ENCODE measurements around the gene SLC25A17. TPM values are rescaled to one million over a fixed set of nuclear protein-coding genes. Genes with fewer than 3 reads are reported as not detected.
"Not testable (repeated sequence)": the region's sequence is repeated elsewhere in the genome, so short reads cannot be mapped to it uniquely, and the experiment has no call there.

Gene SLC25A17
- total and polyA plus RNA-seq, 5 donors from 2014 or later: 12.0 to 32.9 (median 23.3) TPM

DNA sequence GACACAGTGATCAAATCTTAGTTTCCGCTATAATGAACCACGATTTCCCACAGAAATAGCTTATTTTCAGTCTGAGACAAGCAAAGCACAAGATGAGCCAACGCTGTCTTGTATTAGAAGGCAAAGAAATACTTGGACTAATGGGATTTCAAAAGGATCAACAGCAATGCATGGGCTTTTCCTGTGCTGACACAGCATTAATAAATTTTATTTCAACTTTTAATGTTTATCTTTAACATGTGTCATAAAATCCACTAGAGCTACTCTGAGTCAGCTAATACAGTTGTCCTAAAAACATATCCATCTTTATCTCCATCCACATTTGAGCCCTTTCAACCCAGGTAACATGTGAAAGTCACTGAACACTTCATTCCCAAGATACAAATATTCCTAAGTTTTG lies 15.5 kb upstream of the SLC25A17 start:
- ATAC-seq (ENCODE audit: low read depth in 2 of 2) (no peak), DNase-seq (no peak)
- no peak overlapping the region for H3K27ac ChIP-seq (ENCODE audit: insufficient read depth, low read length, poor library complexity, severe bottlenecking)
- H3K4me3 Mint-ChIP-seq: no peak overlapping the region
- peaks cover 33% of the 10 kb centered on the region for H3K36me3 Mint-ChIP-seq
- H3K27me3 ChIP-seq (ENCODE audit: control insufficient read depth, insufficient read depth, low read length): no peaks in the 10 kb centered on the region
- H3K4me3 ChIP-seq (ENCODE audit: low read depth, low read length): no peak overlapping the region
- H3K36me3 ChIP-seq (ENCODE audit: control insufficient read depth, insufficient read depth, low read length): peaks cover 89% of the 10 kb centered on the region
- no peaks in the 10 kb centered on the region for H3K27me3 Mint-ChIP-seq
- H3K4me1 Mint-ChIP-seq: peaks cover 0 to 16% (median 9%) of the 10 kb centered on the region in 4 donors
- H3K9me3 ChIP-seq (ENCODE audit: control insufficient read depth in 2 of 2, low read length in 2 of 2): no peaks in the 10 kb centered on the region
- no peaks in the 10 kb centered on the region for H3K4me1 ChIP-seq (ENCODE audit: control insufficient read depth, insufficient read depth, low read length, poor library complexity, severe bottlenecking)
- H3K27ac Mint-ChIP-seq: no peak overlapping the region
- H3K9me3 Mint-ChIP-seq: no peaks in the 10 kb centered on the region

DNA sequence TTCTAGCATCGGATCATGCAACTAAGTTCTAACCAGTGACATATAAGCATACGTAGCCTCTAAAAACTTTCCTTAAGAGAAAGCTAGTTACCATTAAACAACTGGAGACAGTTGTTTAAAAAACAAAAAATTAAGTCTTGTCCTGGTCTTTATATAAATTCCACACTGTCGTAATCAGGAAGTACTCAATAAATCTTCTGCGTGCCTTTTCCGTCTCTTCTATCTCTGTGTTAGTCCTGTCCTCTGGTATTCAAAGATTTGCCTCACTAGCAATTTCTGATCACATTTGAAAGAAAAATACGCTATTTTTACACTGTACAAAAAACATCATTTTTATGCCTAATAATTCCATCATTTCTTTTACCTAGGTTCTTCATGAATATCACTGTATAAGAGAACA lies 10.0 kb upstream of the SLC25A17 start:
- no peak for ATAC-seq (ENCODE audit: low read depth in 2 of 2)
- H3K9me3 ChIP-seq (ENCODE audit: control insufficient read depth in 2 of 2, low read length in 2 of 2): no peaks in the 10 kb centered on the region
- H3K4me1 Mint-ChIP-seq: peaks cover 0 to 6% (median 0%) of the 10 kb centered on the region in 4 donors
- no peak for DNase-seq
- no peak overlapping the region for H3K27ac ChIP-seq (ENCODE audit: insufficient read depth, low read length, poor library complexity, severe bottlenecking)
- H3K27me3 Mint-ChIP-seq: no peaks in the 10 kb centered on the region
- no peaks in the 10 kb centered on the region for H3K9me3 Mint-ChIP-seq
- H3K27ac Mint-ChIP-seq: no peak overlapping the region
- peaks cover 34% of the 10 kb centered on the region for H3K36me3 Mint-ChIP-seq
- H3K4me3 Mint-ChIP-seq: no peak overlapping the region
- H3K27me3 ChIP-seq (ENCODE audit: control insufficient read depth, insufficient read depth, low read length): no peaks in the 10 kb centered on the region
- H3K36me3 ChIP-seq (ENCODE audit: control insufficient read depth, insufficient read depth, low read length): peaks cover 74% of the 10 kb centered on the region
- H3K4me3 ChIP-seq (ENCODE audit: low read depth, low read length): no peak overlapping the region
- H3K4me1 ChIP-seq (ENCODE audit: control insufficient read depth, insufficient read depth, low read length, poor library complexity, severe bottlenecking): no peaks in the 10 kb centered on the region

DNA sequence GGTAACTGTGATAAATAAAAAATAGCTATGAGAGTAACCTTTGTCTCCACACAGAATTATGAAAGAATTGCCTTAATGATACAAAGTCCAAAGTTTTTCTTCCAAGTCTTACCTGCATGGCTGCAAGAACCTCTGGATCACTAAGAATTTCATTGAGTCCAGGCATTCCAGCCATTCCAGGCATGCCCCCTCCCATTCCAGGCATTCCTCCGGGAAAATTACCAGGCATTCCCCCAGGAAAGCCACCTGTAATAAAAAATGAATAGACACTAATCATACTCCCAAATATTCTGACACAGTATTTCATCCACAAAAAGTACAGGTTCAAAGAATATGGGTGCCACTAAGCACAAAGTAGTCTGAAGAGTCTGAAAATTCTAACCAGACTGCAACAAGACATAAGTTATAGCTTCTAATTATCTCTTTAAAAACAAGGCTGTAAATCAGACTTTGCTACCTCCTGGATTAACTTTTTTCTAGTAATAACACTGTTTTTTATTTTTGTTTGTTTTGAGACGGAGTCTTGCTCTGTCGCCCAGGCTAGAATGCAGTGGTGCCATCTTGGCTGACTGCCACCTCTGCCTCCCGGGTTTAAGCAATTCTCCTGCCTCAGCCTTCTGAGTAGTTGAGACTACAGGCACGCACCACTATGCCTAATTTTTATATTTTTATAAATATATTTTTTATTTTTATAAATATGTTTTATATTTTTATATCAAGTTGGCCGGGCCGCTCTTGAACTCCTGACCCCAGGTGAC lies 8.0 kb upstream of the SLC25A17 start:
- DNase-seq: no peak
- Mint-ChIP-seq H3K27me3 (no peaks in the 10 kb centered on the region), H3K36me3 (peaks cover 26% of the 10 kb centered on the region), H3K4me3 (no peak overlapping the region), H3K27ac (no peak overlapping the region), H3K4me1 (peaks cover 0 to 6% (median 0%) of the 10 kb centered on the region in 4 donors), H3K9me3 (no peaks in the 10 kb centered on the region)
- Histone ChIP-seq H3K4me1 (ENCODE audit: control insufficient read depth, insufficient read depth, low read length, poor library complexity, severe bottlenecking) (no peaks in the 10 kb centered on the region), H3K27ac (ENCODE audit: insufficient read depth, low read length, poor library complexity, severe bottlenecking) (no peak overlapping the region), H3K4me3 (ENCODE audit: low read depth, low read length) (no peak overlapping the region), H3K27me3 (ENCODE audit: control insufficient read depth, insufficient read depth, low read length) (no peaks in the 10 kb centered on the region), H3K9me3 (ENCODE audit: control insufficient read depth in 2 of 2, low read length in 2 of 2) (no peaks in the 10 kb centered on the region), H3K36me3 (ENCODE audit: control insufficient read depth, insufficient read depth, low read length) (peaks cover 58% of the 10 kb centered on the region)
- no peak for ATAC-seq (ENCODE audit: low read depth in 2 of 2)

DNA sequence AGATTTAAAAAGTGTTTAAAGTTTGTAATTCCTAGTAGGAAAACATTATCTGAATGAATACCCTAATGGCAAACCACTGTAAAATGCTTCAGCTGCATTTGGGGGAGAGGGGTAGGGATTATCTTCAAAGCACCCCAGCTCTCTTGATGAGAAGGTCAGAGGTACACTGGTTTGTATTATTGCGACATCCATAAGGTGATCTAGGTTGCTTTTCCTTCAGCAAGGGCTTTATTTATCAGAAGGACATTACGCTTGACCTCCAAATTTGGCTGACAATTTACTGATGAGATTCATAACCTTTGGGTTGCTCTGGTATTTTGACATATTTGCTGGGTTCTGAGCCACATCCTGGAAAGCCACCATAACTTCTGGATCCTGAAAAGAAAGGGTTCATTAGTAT lies 7.1 kb upstream of the SLC25A17 start:
- H3K27me3 ChIP-seq (ENCODE audit: control insufficient read depth, insufficient read depth, low read length); H3K9me3 ChIP-seq (ENCODE audit: control insufficient read depth in 2 of 2, low read length in 2 of 2); H3K4me3 ChIP-seq (ENCODE audit: low read depth, low read length); H3K4me3 Mint-ChIP-seq; H3K9me3 Mint-ChIP-seq; H3K4me1 Mint-ChIP-seq; H3K27ac Mint-ChIP-seq; H3K27me3 Mint-ChIP-seq; H3K27ac ChIP-seq (ENCODE audit: insufficient read depth, low read length, poor library complexity, severe bottlenecking); DNase-seq; H3K4me1 ChIP-seq (ENCODE audit: control insufficient read depth, insufficient read depth, low read length, poor library complexity, severe bottlenecking); ATAC-seq (ENCODE audit: low read depth in 2 of 2): not testable (repeated sequence)
- H3K36me3 Mint-ChIP-seq: peaks cover 25% of the 10 kb centered on the region
- peaks cover 49% of the 10 kb centered on the region for H3K36me3 ChIP-seq (ENCODE audit: control insufficient read depth, insufficient read depth, low read length)

DNA sequence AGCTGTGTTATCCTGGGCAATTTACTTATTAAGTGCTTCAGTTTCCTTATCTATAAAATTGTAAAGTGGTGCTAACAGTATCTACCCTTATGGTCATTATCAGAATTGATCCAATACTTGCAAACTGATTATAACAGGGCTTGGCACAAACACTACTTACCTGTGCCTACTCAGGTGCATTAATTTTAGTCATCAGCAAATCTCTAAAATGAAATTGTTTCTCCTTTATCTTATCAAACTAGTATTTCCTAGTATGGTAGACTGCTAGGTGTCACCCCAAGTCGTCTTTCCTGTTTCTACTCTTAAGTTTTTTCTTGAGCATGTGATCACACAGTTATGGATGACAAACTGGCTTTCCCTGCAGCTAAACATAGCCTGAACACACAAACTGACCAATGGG lies 4.3 kb upstream of the SLC25A17 start:
- ATAC-seq (ENCODE audit: low read depth in 2 of 2): no peak
- no peak overlapping the region for H3K4me3 ChIP-seq (ENCODE audit: low read depth, low read length)

DNA sequence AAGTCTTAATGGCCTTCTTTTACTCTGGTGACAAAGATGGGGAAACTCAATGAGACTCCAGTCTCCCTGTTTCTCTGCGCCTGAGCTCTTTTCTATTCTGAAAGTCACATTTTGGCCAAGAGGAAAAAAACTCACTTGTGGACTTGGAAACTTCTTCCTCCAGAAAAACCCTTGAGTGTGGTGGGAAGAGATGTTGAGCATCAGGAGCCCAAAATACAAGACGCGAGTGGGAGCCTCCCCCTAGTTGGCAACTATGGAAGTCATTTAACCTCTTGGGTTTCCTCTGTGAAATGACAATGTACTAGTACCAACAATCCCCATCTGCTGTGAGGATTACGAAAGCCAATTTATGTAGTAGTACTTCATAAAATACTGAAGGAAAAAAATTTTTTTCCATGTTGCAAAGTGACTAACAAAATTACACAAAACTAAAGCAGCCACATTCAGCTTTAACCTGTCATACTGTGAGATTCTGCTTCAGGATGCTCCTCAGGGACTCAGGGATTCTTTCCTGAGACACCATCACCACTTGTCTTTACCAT lies 524 bp upstream of the SLC25A17 start:
- Mint-ChIP-seq H3K27ac (peak overlapping the region; percentile 81 to 96 (median 81)), H3K4me3 (peak overlapping the region; percentile 95 to 99 (median 98)), H3K9me3 (no peaks in the 10 kb centered on the region), H3K4me1 (peaks cover 16 to 42% (median 30%) of the 10 kb centered on the region in 4 donors), H3K27me3 (no peaks in the 10 kb centered on the region), H3K36me3 (no peaks in the 10 kb centered on the region)
- Histone ChIP-seq H3K27me3 (ENCODE audit: control insufficient read depth, insufficient read depth, low read length) (no peaks in the 10 kb centered on the region), H3K4me1 (ENCODE audit: control insufficient read depth, insufficient read depth, low read length, poor library complexity, severe bottlenecking) (peaks cover 31% of the 10 kb centered on the region), H3K4me3 (ENCODE audit: low read depth, low read length) (peak overlapping the region; percentile 91), H3K9me3 (ENCODE audit: control insufficient read depth in 2 of 2, low read length in 2 of 2) (no peaks in the 10 kb centered on the region), H3K27ac (ENCODE audit: insufficient read depth, low read length, poor library complexity, severe bottlenecking) (peak overlapping the region; percentile 76), H3K36me3 (ENCODE audit: control insufficient read depth, insufficient read depth, low read length) (peaks cover 4% of the 10 kb centered on the region)
- ATAC-seq (ENCODE audit: low read depth in 2 of 2) (no peak), DNase-seq (no peak)

More for the DNA sequence above, 4.3 kb upstream of the SLC25A17 start:
- peak overlapping the region in 1 of 3 donors; percentile 32 for H3K27ac Mint-ChIP-seq
- Histone ChIP-seq H3K36me3 (ENCODE audit: control insufficient read depth, insufficient read depth, low read length) (peaks cover 26% of the 10 kb centered on the region), H3K9me3 (ENCODE audit: control insufficient read depth in 2 of 2, low read length in 2 of 2) (no peaks in the 10 kb centered on the region), H3K27ac (ENCODE audit: insufficient read depth, low read length, poor library complexity, severe bottlenecking) (peak overlapping the region; percentile 10), H3K27me3 (ENCODE audit: control insufficient read depth, insufficient read depth, low read length) (no peaks in the 10 kb centered on the region), H3K4me1 (ENCODE audit: control insufficient read depth, insufficient read depth, low read length, poor library complexity, severe bottlenecking) (peaks cover 15% of the 10 kb centered on the region)
- no peak for DNase-seq
- H3K36me3 Mint-ChIP-seq: peaks cover 12% of the 10 kb centered on the region
- no peaks in the 10 kb centered on the region for H3K9me3 Mint-ChIP-seq
- no peak overlapping the region for H3K4me3 Mint-ChIP-seq
- H3K4me1 Mint-ChIP-seq: peaks cover 2 to 14% (median 7%) of the 10 kb centered on the region in 4 donors
- no peaks in the 10 kb centered on the region for H3K27me3 Mint-ChIP-seq

DNA sequence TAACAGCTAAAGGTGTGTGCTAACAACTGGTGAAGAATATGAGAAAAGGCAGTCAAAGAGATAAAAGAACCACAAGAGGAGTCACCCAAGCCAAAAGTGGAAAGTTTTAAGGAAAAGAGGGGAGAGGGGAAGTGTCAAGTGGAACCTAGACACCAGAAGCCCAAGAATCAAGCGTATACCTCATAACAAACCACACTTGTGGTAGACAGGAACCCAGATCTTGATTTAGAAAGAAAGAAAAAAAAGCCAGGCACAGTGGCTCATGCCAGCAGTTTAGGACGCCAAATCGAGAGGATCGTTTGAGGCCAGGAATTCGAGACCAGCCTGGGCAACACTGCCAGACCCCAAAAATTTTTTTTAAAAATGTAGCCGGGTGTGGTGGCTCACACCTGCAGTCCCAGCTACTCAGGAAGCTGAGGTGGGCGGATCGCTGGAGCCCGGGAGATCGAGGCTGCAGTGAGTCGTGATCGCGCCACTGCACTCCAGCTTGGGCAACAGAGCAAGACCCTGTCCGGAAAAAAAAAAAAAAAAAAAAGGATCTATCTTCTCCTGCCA lies 877 bp downstream of the SLC25A17 start:
- Mint-ChIP-seq H3K4me1 (peaks cover 16 to 53% (median 38%) of the 10 kb centered on the region in 4 donors), H3K27ac (peak overlapping the region; percentile 82 to 96 (median 93)), H3K36me3 (peaks cover 7% of the 10 kb centered on the region), H3K9me3 (no peaks in the 10 kb centered on the region), H3K27me3 (no peaks in the 10 kb centered on the region), H3K4me3 (peak overlapping the region; percentile 95 to 99 (median 98))
- H3K4me3 ChIP-seq (ENCODE audit: low read depth, low read length): peak overlapping the region; percentile 87
- H3K4me1 ChIP-seq (ENCODE audit: control insufficient read depth, insufficient read depth, low read length, poor library complexity, severe bottlenecking): peaks cover 31% of the 10 kb centered on the region
- H3K9me3 ChIP-seq (ENCODE audit: control insufficient read depth in 2 of 2, low read length in 2 of 2): no peaks in the 10 kb centered on the region
- peak in 1 of 3 donors; percentile 45 for DNase-seq
- ATAC-seq (ENCODE audit: low read depth in 2 of 2): peak in 1 of 2 donors; percentile 1
- H3K27ac ChIP-seq (ENCODE audit: insufficient read depth, low read length, poor library complexity, severe bottlenecking): peak overlapping the region; percentile 76
- no peaks in the 10 kb centered on the region for H3K27me3 ChIP-seq (ENCODE audit: control insufficient read depth, insufficient read depth, low read length)
- peaks cover 2% of the 10 kb centered on the region for H3K36me3 ChIP-seq (ENCODE audit: control insufficient read depth, insufficient read depth, low read length)

Data from CD4-positive, CD25-positive, alpha-beta regulatory T cell (primary cell).